H9 (cell line): ENCODE measurements around the gene OPN5. TPM values are rescaled to one million over a fixed set of nuclear protein-coding genes. Genes with fewer than 3 reads are reported as not detected.

Source experiments
- DNase-seq: peaks from one replicate; pipeline ENCODE4 v3.0.0-alpha.2; 2017
- H2AFZ ChIP-seq: one replicate; pipeline ENCODE4 v1.6.1; 2013; ENCODE audit warnings: mild to moderate bottlenecking, low read length, control low read depth, moderate library complexity
- H2AK5ac ChIP-seq: 2 replicates; pipeline ENCODE4 v1.6.1; 2013; ENCODE audit warnings: low read length, control low read depth, mixed read lengths; ENCODE audit not compliant: insufficient read length
- H2BK120ac ChIP-seq: one replicate; pipeline ENCODE4 v1.6.1; 2013; ENCODE audit warnings: low read depth, mild to moderate bottlenecking, low read length, control low read depth, inconsistent platforms; ENCODE audit not compliant: poor library complexity, severe bottlenecking
- H2BK12ac ChIP-seq: 2 replicates; pipeline ENCODE4 v1.6.1; 2013; ENCODE audit warnings: low read length, control low read depth, mixed read lengths, low read depth; ENCODE audit not compliant: insufficient read length
- H2BK15ac ChIP-seq: 2 replicates; pipeline ENCODE4 v1.6.1; 2013; ENCODE audit warnings: low read depth, low read length, control low read depth
- H2BK20ac ChIP-seq: one replicate; pipeline ENCODE4 v1.6.1; 2013; ENCODE audit warnings: low read depth, mild to moderate bottlenecking, low read length, control low read depth, inconsistent platforms; ENCODE audit not compliant: poor library complexity, severe bottlenecking
- H2BK5ac ChIP-seq: 2 replicates; pipeline ENCODE4 v1.6.1; 2013; ENCODE audit warnings: low read length, control low read depth, mixed read lengths; ENCODE audit not compliant: insufficient read length
- H3K14ac ChIP-seq: 2 replicates; pipeline ENCODE4 v1.6.1; 2013; ENCODE audit warnings: low read length, control low read depth; ENCODE audit not compliant: insufficient read depth
- H3K18ac ChIP-seq: 2 replicates; pipeline ENCODE4 v1.6.1; 2013; ENCODE audit warnings: low read depth, mild to moderate bottlenecking, mixed read lengths, low read length, control low read depth; ENCODE audit not compliant: insufficient read length
- H3K23ac ChIP-seq: 2 replicates; pipeline ENCODE4 v1.6.1; 2013; ENCODE audit warnings: low read length, control low read depth, mixed read lengths, low read depth; ENCODE audit not compliant: insufficient read length
- H3K23me2 ChIP-seq: 2 replicates; pipeline ENCODE4 v1.6.1; 2013; ENCODE audit warnings: low read depth, mild to moderate bottlenecking, mixed read lengths, low read length, control low read depth; ENCODE audit not compliant: insufficient read length, poor library complexity, severe bottlenecking
- H3K27ac ChIP-seq: 2 replicates; pipeline ENCODE4 v1.5.1; 2013; ENCODE audit warnings: low read length, control low read depth, mixed read lengths, low read depth; ENCODE audit not compliant: insufficient read length
- H3K27me3 ChIP-seq: 2 replicates; pipeline ENCODE4 v1.6.1; 2013; ENCODE audit warnings: low read length, control low read depth, inconsistent platforms; ENCODE audit not compliant: insufficient read depth
- H3K4ac ChIP-seq: 2 replicates; pipeline ENCODE4 v1.6.1; 2013; ENCODE audit warnings: low read depth, mild to moderate bottlenecking, control low read depth, inconsistent platforms, low read length, moderate library complexity
- H3K4me1 ChIP-seq: 2 replicates; pipeline ENCODE4 v1.6.1; 2013; ENCODE audit warnings: low read length, control low read depth, inconsistent platforms; ENCODE audit not compliant: insufficient read depth
- H3K4me2 ChIP-seq: 2 replicates; pipeline ENCODE4 v1.6.1; 2013; ENCODE audit warnings: low read length, control low read depth, mixed read lengths; ENCODE audit not compliant: insufficient read length, insufficient read depth
- H3K56ac ChIP-seq: 2 replicates; pipeline ENCODE4 v1.6.1; 2013; ENCODE audit warnings: low read depth, mild to moderate bottlenecking, mixed read lengths, low read length, control low read depth; ENCODE audit not compliant: insufficient read length
- H3K79me1 ChIP-seq: 2 replicates; pipeline ENCODE4 v1.6.1; 2013; ENCODE audit warnings: low read depth, mild to moderate bottlenecking, moderate library complexity, low read length, control low read depth, inconsistent platforms; ENCODE audit not compliant: insufficient read depth, poor library complexity, severe bottlenecking
- H3K79me2 ChIP-seq: 2 replicates; pipeline ENCODE4 v1.6.1; 2013; ENCODE audit warnings: low read length, control low read depth, inconsistent platforms; ENCODE audit not compliant: insufficient read depth
- H3K9ac ChIP-seq: 2 replicates; pipeline ENCODE4 v1.6.1; 2013; ENCODE audit warnings: low read length, control low read depth, mixed read lengths; ENCODE audit not compliant: insufficient read length; ENCODE audit errors: extremely low read depth
- H3K9me3 ChIP-seq: one replicate; pipeline ENCODE4 v1.6.1; 2013; ENCODE audit warnings: low read depth, low read length, inconsistent platforms; ENCODE audit not compliant: control insufficient read depth
- H3T11ph ChIP-seq: one replicate; pipeline ENCODE4 v1.6.1; 2013; ENCODE audit warnings: mild to moderate bottlenecking, low read length, control low read depth, inconsistent platforms
- H4K20me1 ChIP-seq: one replicate; pipeline ENCODE4 v1.6.1; 2013; ENCODE audit not compliant: control insufficient read depth, insufficient read length, insufficient read depth
- H4K5ac ChIP-seq: 2 replicates; pipeline ENCODE4 v1.6.1; 2013; ENCODE audit warnings: low read depth, mild to moderate bottlenecking, mixed read lengths, low read length, control low read depth; ENCODE audit not compliant: insufficient read length
- H4K8ac ChIP-seq: replicated peaks from 2 replicates; pipeline ENCODE4 v1.6.1; 2013; ENCODE audit warnings: low read length, control low read depth, mixed read lengths, low read depth; ENCODE audit not compliant: insufficient read length
- H4K91ac ChIP-seq: 2 replicates; pipeline ENCODE4 v1.6.1; 2013; ENCODE audit warnings: low read depth, mild to moderate bottlenecking, moderate library complexity, mixed read lengths, low read length, control low read depth; ENCODE audit not compliant: insufficient read length
- H3K27ac Mint-ChIP-seq, 3 experiments: 2 replicates in 2 of 3; 3 replicates in 1 of 3; pipeline ENCODE4 v1.8.0; 2020 to 2021; ENCODE audit warnings: mixed read lengths in 3 of 3, mild to moderate bottlenecking in 1 of 3, moderate library complexity in 1 of 3
- H3K27me3 Mint-ChIP-seq: 2 replicates; pipeline ENCODE4 v1.8.0; 2021; ENCODE audit warnings: low read depth, mild to moderate bottlenecking, moderate library complexity, mixed read lengths
- H3K36me3 Mint-ChIP-seq, 3 experiments: 2 replicates in 2 of 3; 3 replicates in 1 of 3; pipeline ENCODE4 v1.8.0; 2020 to 2021; ENCODE audit warnings: low read depth in 3 of 3, mixed read lengths in 3 of 3; ENCODE audit not compliant: insufficient read depth in 1 of 3
- H3K4me1 Mint-ChIP-seq, 2 experiments: 2 replicates each; pipeline ENCODE4 v1.8.0; 2020; ENCODE audit warnings: mixed read lengths in 2 of 2
- H3K4me3 Mint-ChIP-seq, 2 experiments: 2 replicates in 1 of 2; 3 replicates in 1 of 2; pipeline ENCODE4 v1.8.0; 2020 to 2021; ENCODE audit warnings: mild to moderate bottlenecking in 2 of 2, mixed read lengths in 2 of 2, moderate library complexity in 1 of 2
- H3K9me3 Mint-ChIP-seq, 2 experiments: 2 replicates in 1 of 2; 3 replicates in 1 of 2; pipeline ENCODE4 v1.8.0; 2020; ENCODE audit warnings: mild to moderate bottlenecking in 2 of 2, mixed read lengths in 2 of 2, moderate library complexity in 1 of 2
- WGBS: extraction: QIAGEN DNeasy Blood & Tissue Kit; methylation state at CpG from one replicate; pipeline ENCODE4 v1.1.7; 2013; ENCODE audit warnings: missing lambda C conversion rate, low lambda C conversion rate, mixed read lengths; ENCODE audit not compliant: insufficient read length; ENCODE audit errors: extremely low coverage; 5-methylcytosine and 5-hydroxymethylcytosine counted together
- total RNA-seq: library from RNA; stranded (reverse); gene quantifications from 2 replicates; pipeline ENCODE4 v1.2.1, GENCODE V29; 2021
- TF ChIP-seq, protein P1 (sequence below): fragments of 200-600 bp; sonication (generic); conservative IDR thresholded peaks from 3 replicates; pipeline ENCODE4 v1.8.0; 2021; ENCODE audit warnings: antibody characterized with exemption, mild to moderate bottlenecking

OPN5 gene
- total RNA-seq, 1 experiment from 2014 or later, result not detected

GRCh38 chr6:47844881-47845280, 63.0 kb downstream of the OPN5 start:
- no peak overlapping the region for H2BK12ac ChIP-seq
- no peak overlapping the region for H3T11ph ChIP-seq
- H3K79me2 ChIP-seq, result no peaks in the 10 kb centered on the region
- H2AK5ac ChIP-seq, result no peak overlapping the region
- H4K91ac ChIP-seq, result no peak overlapping the region
- no peaks in the 10 kb centered on the region for H3K4me1 Mint-ChIP-seq
- no peak overlapping the region for H3K14ac ChIP-seq
- no peaks in the 10 kb centered on the region for H3K27me3 ChIP-seq
- no peak overlapping the region for H2BK15ac ChIP-seq
- H3K4me1 ChIP-seq, result no peaks in the 10 kb centered on the region
- no peak overlapping the region for H3K4ac ChIP-seq
- no peaks in the 10 kb centered on the region for H3K9me3 ChIP-seq
- H3K56ac ChIP-seq, result no peak overlapping the region
- H3K4me3 Mint-ChIP-seq, result no peak overlapping the region
- no peak overlapping the region for H3K9ac ChIP-seq
- H4K5ac ChIP-seq, result no peak overlapping the region
- H3K27ac Mint-ChIP-seq, result no peak overlapping the region
- H2AFZ ChIP-seq, result no peak overlapping the region
- H3K18ac ChIP-seq, result no peak overlapping the region
- no peak overlapping the region for H3K27ac ChIP-seq
- no peak overlapping the region for H3K4me2 ChIP-seq
- no peaks in the 10 kb centered on the region for H3K36me3 Mint-ChIP-seq
- TF ChIP-seq, protein P1, sequence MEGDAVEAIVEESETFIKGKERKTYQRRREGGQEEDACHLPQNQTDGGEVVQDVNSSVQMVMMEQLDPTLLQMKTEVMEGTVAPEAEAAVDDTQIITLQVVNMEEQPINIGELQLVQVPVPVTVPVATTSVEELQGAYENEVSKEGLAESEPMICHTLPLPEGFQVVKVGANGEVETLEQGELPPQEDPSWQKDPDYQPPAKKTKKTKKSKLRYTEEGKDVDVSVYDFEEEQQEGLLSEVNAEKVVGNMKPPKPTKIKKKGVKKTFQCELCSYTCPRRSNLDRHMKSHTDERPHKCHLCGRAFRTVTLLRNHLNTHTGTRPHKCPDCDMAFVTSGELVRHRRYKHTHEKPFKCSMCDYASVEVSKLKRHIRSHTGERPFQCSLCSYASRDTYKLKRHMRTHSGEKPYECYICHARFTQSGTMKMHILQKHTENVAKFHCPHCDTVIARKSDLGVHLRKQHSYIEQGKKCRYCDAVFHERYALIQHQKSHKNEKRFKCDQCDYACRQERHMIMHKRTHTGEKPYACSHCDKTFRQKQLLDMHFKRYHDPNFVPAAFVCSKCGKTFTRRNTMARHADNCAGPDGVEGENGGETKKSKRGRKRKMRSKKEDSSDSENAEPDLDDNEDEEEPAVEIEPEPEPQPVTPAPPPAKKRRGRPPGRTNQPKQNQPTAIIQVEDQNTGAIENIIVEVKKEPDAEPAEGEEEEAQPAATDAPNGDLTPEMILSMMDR, result no peak
- H3K79me1 ChIP-seq, result no peaks in the 10 kb centered on the region
- WGBS, result no CpG with 5 or more reads among the region's 3 CpGs
- no peaks in the 10 kb centered on the region for H3K9me3 Mint-ChIP-seq
- no peak overlapping the region for H4K8ac ChIP-seq
- no peak overlapping the region for H3K23ac ChIP-seq
- no peaks in the 10 kb centered on the region for H4K20me1 ChIP-seq
- H3K27me3 Mint-ChIP-seq, result peaks cover 2% of the 10 kb centered on the region; the same call in 1 of the 2 replicates
- H2BK5ac ChIP-seq, result no peak overlapping the region
- H2BK120ac ChIP-seq, result no peak overlapping the region
- H3K23me2 ChIP-seq, result no peaks in the 10 kb centered on the region
- no peak for DNase-seq
- H2BK20ac ChIP-seq, result no peak overlapping the region
